ENCODE measurements around the gene TTLL9. TPM values are rescaled to one million over a fixed set of nuclear protein-coding genes. Genes with fewer than 3 reads are reported as not detected.

Gene TTLL9
- total RNA-seq, 2 experiments from 2014 or later = not detected

- DNase-seq = peak; percentile 19
- no peak overlapping the region for H3K27ac Mint-ChIP-seq
- no peak for TF ChIP-seq CTCF (IDR thresholded peaks at IDR 0.05)
- peak; percentile 28 for ATAC-seq
- peaks cover 24% of the 10 kb centered on the region for H3K27me3 Mint-ChIP-seq
- H3K9me3 Mint-ChIP-seq = no peaks in the 10 kb centered on the region
- H3K4me1 Mint-ChIP-seq (ENCODE audit: low read depth) = peaks cover 4% of the 10 kb centered on the region
- POLR2A ChIA-PET = no interaction called here
- no peaks in the 10 kb centered on the region for H3K36me3 Mint-ChIP-seq (ENCODE audit: low read depth)
- intact Hi-C loops (cut with micrococcal nuclease) = no loop called here
- H3K4me3 Mint-ChIP-seq = no peak overlapping the region
- CTCF ChIA-PET = interaction anchor here (2.3 to 7.4 kb wide), 2 partner anchors 11 to 95 kb away, joined by 9 to 106 read pairs; partner anchors contain the start of gene PDRG1
Measured at GRCh38 chr20:31857861-31858759, 12.3 kb upstream of the TTLL9 start.

- ChIA-PET POLR2A (no interaction called here), CTCF (interaction anchor here (1.0 to 3.3 kb wide), 3 partner anchors 12 to 173 kb away, joined by 3 to 24 read pairs (median 9); partner anchors contain the start of gene PDRG1)
- H3K36me3 Mint-ChIP-seq (ENCODE audit: low read depth) = no peaks in the 10 kb centered on the region
- peaks cover 24% of the 10 kb centered on the region for H3K27me3 Mint-ChIP-seq
- ATAC-seq (no peak), DNase-seq (no peak)
- H3K4me1 Mint-ChIP-seq (ENCODE audit: low read depth) = peaks cover 4% of the 10 kb centered on the region
- intact Hi-C loops (cut with micrococcal nuclease) = no loop called here
- no peak overlapping the region for H3K27ac Mint-ChIP-seq
- no peak overlapping the region for H3K4me3 Mint-ChIP-seq
- H3K9me3 Mint-ChIP-seq = no peaks in the 10 kb centered on the region
- TF ChIP-seq CTCF (IDR thresholded peaks at IDR 0.05) = no peak
Measured at GRCh38 chr20:31858760-31859083, 11.7 kb upstream of the TTLL9 start.

- ChIA-PET POLR2A (interaction anchor here (1.5 kb wide), 1 partner anchor 20 kb away, joined by 4 read pairs; no protein-coding TSS in a partner anchor), CTCF (interaction anchor here (1.0 to 3.3 kb wide), 6 partner anchors 13 to 232 kb away, joined by 3 to 24 read pairs (median 6); partner anchors contain the start of gene PDRG1)
- ATAC-seq (no peak), DNase-seq (no peak)
- intact Hi-C loops (cut with micrococcal nuclease) = no loop called here
- H3K27me3 Mint-ChIP-seq = peaks cover 24% of the 10 kb centered on the region
- no peak overlapping the region for H3K4me3 Mint-ChIP-seq
- no peaks in the 10 kb centered on the region for H3K36me3 Mint-ChIP-seq (ENCODE audit: low read depth)
- no peak for TF ChIP-seq CTCF (IDR thresholded peaks at IDR 0.05)
- peaks cover 4% of the 10 kb centered on the region for H3K4me1 Mint-ChIP-seq (ENCODE audit: low read depth)
- H3K9me3 Mint-ChIP-seq = no peaks in the 10 kb centered on the region
- no peak overlapping the region for H3K27ac Mint-ChIP-seq
Measured at GRCh38 chr20:31859266-31859997, 11.0 kb upstream of the TTLL9 start.

GRCh38 chr20:31859998-31860380 is 10.4 kb upstream of the TTLL9 start:
- intact Hi-C loops (cut with micrococcal nuclease) = no loop called here
- H3K4me1 Mint-ChIP-seq (ENCODE audit: low read depth) = peaks cover 4% of the 10 kb centered on the region
- peaks cover 24% of the 10 kb centered on the region for H3K27me3 Mint-ChIP-seq
- TF ChIP-seq CTCF (IDR thresholded peaks at IDR 0.05) = no peak
- H3K4me3 Mint-ChIP-seq = no peak overlapping the region
- ChIA-PET CTCF (interaction anchor here (0.8 to 3.3 kb wide), 8 partner anchors 8 to 231 kb away, joined by 3 to 24 read pairs (median 6); partner anchors contain the start of gene PDRG1), POLR2A (interaction anchor here (1.5 kb wide), 1 partner anchor 19 kb away, joined by 4 read pairs; no protein-coding TSS in a partner anchor)
- no peak overlapping the region for H3K27ac Mint-ChIP-seq
- DNase-seq (no peak), ATAC-seq (no peak)
- H3K36me3 Mint-ChIP-seq (ENCODE audit: low read depth) = no peaks in the 10 kb centered on the region
- H3K9me3 Mint-ChIP-seq = no peaks in the 10 kb centered on the region
